HEK293T (cell line): ENCODE measurements around the gene MTM1.

Source experiments
- CTCF ChIA-PET: fragments of 350-600 bp; formaldehyde crosslinking; extraction: SDS; loops from one replicate; lab custom pipeline; 2021; ENCODE audit warnings: antibody characterized with exemption, inconsistent platforms; lab: Yijun Ruan, JAX
- POLR2A ChIA-PET: fragments of 350-600 bp; formaldehyde crosslinking; extraction: SDS; loops from one replicate; lab custom pipeline; 2020; ENCODE audit warnings: antibody characterized with exemption, inconsistent platforms; lab: Yijun Ruan, JAX
- DNase-seq: peaks from one replicate; pipeline ENCODE4 v3.0.0; 2012; ENCODE audit warnings: mixed read lengths; ENCODE audit errors: extremely low spot score
- ARNT ChIP-seq: fragments of 450-650 bp; IDR thresholded peaks from 2 replicates; pipeline ENCODE4 v1.6.1; 2017; ENCODE audit warnings: mild to moderate bottlenecking
- BHLHE40 ChIP-seq: fragments of 450-650 bp; IDR thresholded peaks from 2 replicates; pipeline ENCODE4 v1.6.1; 2016; ENCODE audit warnings: mild to moderate bottlenecking, moderate library complexity, borderline replicate concordance
- CTBP1 ChIP-seq: fragments of 450-650 bp; IDR thresholded peaks from 2 replicates; pipeline ENCODE4 v1.6.1; 2016; ENCODE audit warnings: borderline replicate concordance
- ELF4 ChIP-seq: fragments of 450-650 bp; IDR thresholded peaks from 2 replicates; pipeline ENCODE4 v1.6.1; 2017; ENCODE audit warnings: antibody characterized with exemption
- FOXA1 ChIP-seq: fragments of 450-650 bp; IDR thresholded peaks from 2 replicates; pipeline ENCODE4 v1.6.1; 2016; ENCODE audit warnings: mild to moderate bottlenecking
- FOXK2 ChIP-seq: fragments of 450-650 bp; IDR thresholded peaks from 2 replicates; pipeline ENCODE4 v1.6.1; 2016; ENCODE audit warnings: mild to moderate bottlenecking
- FOXM1 ChIP-seq: fragments of 450-650 bp; IDR thresholded peaks from 2 replicates; pipeline ENCODE4 v1.6.1; 2017; ENCODE audit warnings: mild to moderate bottlenecking, borderline replicate concordance
- HDGF ChIP-seq: fragments of 450-650 bp; IDR thresholded peaks from 2 replicates; pipeline ENCODE4 v1.6.1; 2017; ENCODE audit warnings: antibody characterized with exemption, borderline replicate concordance
- L3MBTL2 ChIP-seq: fragments of 450-650 bp; conservative IDR thresholded peaks from 2 replicates; pipeline ENCODE4 v1.6.1; 2016; ENCODE audit warnings: mild to moderate bottlenecking
- LEF1 ChIP-seq: fragments of 450-650 bp; IDR thresholded peaks from 2 replicates; pipeline ENCODE4 v1.6.1; 2017; ENCODE audit warnings: mild to moderate bottlenecking, borderline replicate concordance
- NFRKB ChIP-seq: fragments of 450-650 bp; IDR thresholded peaks from 2 replicates; pipeline ENCODE4 v1.6.1; 2016; ENCODE audit warnings: mild to moderate bottlenecking, moderate library complexity
- SP1 ChIP-seq: fragments of 450-650 bp; IDR thresholded peaks from 2 replicates; pipeline ENCODE4 v1.6.1; 2017
- SUZ12 ChIP-seq: fragments of 450-650 bp; IDR thresholded peaks from 2 replicates; pipeline ENCODE4 v1.6.1; 2016; ENCODE audit warnings: mild to moderate bottlenecking
- TARDBP ChIP-seq: fragments of 450-650 bp; IDR thresholded peaks from 2 replicates; pipeline ENCODE4 v1.6.1; 2016
- ZNF384 ChIP-seq: fragments of 450-650 bp; IDR thresholded peaks from 2 replicates; pipeline ENCODE4 v1.6.1; 2016
- TF ChIP-seq, protein P1 (sequence below): fragments of 450-650 bp; IDR thresholded peaks from 2 replicates; pipeline ENCODE4 v1.6.1; 2016

Gene MTM1

DNA sequence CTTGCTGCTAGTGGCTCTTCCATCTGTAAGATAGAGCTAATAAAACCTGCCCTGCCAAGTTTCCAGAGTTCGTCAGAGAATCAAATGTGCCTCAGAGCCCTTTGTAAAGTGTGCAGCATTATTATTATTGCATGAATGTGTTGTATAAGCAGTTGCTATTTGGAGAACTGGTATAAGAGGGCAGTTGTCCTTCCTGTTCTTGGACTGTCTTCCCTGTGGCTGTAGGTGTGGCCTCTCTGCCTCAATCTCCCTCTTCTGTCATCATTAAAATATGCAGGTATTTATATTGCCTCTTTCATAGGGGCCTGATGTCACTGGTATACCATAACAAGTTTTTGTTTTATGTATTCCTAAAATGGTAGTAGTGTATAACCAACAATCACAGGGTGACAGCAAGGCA lies 3.8 kb downstream of the MTM1 start:
- DNase-seq, result no peak
- TF ChIP-seq ARNT (no peak), FOXK2 (no peak), SP1 (no peak), TARDBP (no peak), FOXA1 (no peak), HDGF (no peak), NFRKB (no peak), FOXM1 (no peak), BHLHE40 (no peak), L3MBTL2 (no peak), ELF4 (no peak), CTBP1 (no peak), SUZ12 (no peak), ZNF384 (no peak), LEF1 (no peak)
- TF ChIP-seq, protein P1, sequence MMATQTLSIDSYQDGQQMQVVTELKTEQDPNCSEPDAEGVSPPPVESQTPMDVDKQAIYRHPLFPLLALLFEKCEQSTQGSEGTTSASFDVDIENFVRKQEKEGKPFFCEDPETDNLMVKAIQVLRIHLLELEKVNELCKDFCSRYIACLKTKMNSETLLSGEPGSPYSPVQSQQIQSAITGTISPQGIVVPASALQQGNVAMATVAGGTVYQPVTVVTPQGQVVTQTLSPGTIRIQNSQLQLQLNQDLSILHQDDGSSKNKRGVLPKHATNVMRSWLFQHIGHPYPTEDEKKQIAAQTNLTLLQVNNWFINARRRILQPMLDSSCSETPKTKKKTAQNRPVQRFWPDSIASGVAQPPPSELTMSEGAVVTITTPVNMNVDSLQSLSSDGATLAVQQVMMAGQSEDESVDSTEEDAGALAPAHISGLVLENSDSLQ, result no peak
- CTCF ChIA-PET, result interaction anchor here (1.4 to 1.8 kb wide), 2 partner anchors 9 to 15 kb away, joined by 4 read pairs; no protein-coding TSS in a partner anchor
- POLR2A ChIA-PET, result no interaction called here

DNA sequence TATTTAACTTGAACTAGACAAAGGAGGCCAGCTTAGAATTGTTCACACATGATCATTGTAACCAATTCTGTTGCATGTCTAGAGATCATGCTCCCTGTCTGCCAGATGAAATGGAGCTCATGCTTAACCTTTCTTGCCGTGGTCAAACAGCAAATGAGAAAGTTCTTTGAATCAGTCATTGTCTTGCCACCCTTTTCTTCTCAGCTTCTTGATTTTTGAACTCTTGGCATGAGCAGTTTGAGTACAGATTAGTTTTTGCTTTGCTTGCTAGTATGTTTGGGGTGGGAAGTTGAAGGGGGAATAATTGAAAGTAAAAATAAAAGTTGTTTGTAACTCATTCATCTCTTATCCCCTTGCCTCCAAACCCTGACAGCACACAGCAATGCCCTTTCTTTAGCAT lies 4.7 kb downstream of the MTM1 start:
- ChIA-PET CTCF (interaction anchor here (1.0 to 1.8 kb wide), 3 partner anchors 8 to 21 kb away, joined by 3 to 4 read pairs (median 4); no protein-coding TSS in a partner anchor), POLR2A (no interaction called here)
- DNase-seq, result no peak
- TF ChIP-seq CTBP1 (no peak), HDGF (no peak), FOXM1 (no peak), ZNF384 (no peak), L3MBTL2 (no peak), FOXA1 (no peak), NFRKB (no peak), BHLHE40 (no peak), TARDBP (no peak), ELF4 (no peak), SP1 (no peak), SUZ12 (no peak), ARNT (no peak), FOXK2 (no peak), LEF1 (no peak)
- TF ChIP-seq, protein P1, result no peak

DNA sequence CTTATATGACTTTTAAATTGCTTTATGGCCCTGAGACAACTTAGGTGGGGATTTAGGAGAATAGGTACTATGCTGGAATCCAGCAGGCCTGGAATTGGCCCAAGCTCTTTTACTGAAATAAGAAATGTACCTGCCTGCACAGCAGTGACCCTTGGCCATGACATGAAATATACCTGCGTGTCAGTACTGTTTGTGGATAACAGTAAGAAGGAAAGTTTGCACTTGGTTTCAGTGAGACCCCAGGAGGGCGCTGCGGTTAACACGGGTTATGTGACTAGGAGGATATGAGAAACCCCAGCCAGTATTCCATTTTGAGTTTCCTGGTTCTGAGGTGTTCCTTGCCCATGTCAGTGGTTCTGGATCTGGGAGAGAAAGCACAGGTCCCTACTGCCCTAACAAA lies 5.3 kb downstream of the MTM1 start:
- no peak for DNase-seq
- TF ChIP-seq FOXM1 (no peak), NFRKB (no peak), ELF4 (no peak), SP1 (no peak), FOXA1 (no peak), TARDBP (no peak), SUZ12 (no peak), ARNT (no peak), L3MBTL2 (no peak), ZNF384 (no peak)
- ChIA-PET CTCF (interaction anchor here (1.0 to 1.8 kb wide), 3 partner anchors 8 to 21 kb away, joined by 3 to 4 read pairs (median 4); no protein-coding TSS in a partner anchor), POLR2A (no interaction called here)

DNA sequence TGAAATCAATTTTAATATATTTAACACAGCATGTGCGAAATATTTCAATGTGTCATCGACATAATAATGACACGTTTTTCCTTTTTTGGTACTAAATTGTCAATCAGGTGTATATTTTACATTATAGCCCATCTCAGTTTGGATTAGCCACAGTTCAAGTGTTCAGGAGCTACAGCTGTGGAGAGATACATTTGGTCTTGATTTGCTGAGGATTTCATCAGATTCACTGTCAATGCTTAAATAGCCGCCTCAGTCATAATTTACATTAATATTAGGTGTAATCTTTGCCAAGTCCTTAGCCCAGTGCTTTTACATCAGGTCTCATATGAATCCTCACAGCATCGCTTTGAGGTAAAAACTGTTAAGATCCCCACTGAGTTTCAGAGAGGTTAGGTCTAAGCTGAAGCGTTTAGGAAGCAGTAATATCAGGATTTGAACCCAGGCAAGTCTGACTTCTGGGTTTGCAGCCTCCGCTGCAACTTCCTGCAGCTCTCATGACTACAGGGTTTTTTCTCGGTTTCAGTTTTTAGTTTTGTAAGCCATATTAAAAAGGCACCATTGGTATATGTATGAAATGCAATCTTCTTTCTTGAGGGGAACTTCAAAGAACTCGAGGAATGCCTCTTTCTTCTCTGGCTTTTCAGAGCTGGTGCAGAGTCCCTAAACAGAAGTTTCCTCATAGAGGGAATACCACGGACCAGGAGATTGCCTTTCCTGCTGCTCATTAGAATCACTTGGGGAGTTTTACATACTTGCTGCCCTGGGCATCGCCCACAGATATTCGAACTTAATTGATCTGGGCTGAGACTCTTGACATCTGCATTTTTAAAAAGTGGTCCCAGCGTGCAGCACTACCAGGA lies 6.4 kb downstream of the MTM1 start:
- POLR2A ChIA-PET, result no interaction called here
- TF ChIP-seq TARDBP (no peak), CTBP1 (no peak), FOXA1 (no peak), BHLHE40 (no peak), LEF1 (no peak), HDGF (no peak), SUZ12 (no peak), ZNF384 (no peak), FOXM1 (no peak), SP1 (no peak), FOXK2 (no peak), ELF4 (no peak), ARNT (no peak), NFRKB (no peak), L3MBTL2 (no peak)
- TF ChIP-seq, protein P1, result no peak
- no peak for DNase-seq
- CTCF ChIA-PET, result no interaction called here

DNA sequence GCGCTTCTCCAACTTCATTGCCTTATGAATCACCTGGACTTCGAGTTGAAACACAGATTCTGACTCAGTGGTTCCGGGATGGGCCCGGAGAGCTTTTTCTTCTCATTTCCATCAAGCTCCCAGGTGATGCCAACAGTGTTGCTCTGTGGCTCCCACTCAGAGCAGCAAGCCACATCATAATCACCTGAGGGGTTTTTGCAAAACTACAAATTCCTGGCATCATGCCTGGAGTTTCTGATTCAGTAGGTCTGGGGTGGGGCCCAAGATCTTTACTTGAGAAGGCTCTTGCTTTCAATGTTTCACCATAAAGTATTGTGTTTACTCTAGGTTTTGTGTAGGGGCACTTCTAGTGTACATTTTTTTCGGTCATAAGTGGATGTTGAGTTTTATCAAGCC lies 7.0 kb downstream of the MTM1 start:
- ChIA-PET POLR2A (no interaction called here), CTCF (no interaction called here)
- TF ChIP-seq FOXK2 (no peak), L3MBTL2 (no peak)
- DNase-seq, result no peak
